Measurements from ENCODE around the gene UBL3.

Gene UBL3

DNA sequence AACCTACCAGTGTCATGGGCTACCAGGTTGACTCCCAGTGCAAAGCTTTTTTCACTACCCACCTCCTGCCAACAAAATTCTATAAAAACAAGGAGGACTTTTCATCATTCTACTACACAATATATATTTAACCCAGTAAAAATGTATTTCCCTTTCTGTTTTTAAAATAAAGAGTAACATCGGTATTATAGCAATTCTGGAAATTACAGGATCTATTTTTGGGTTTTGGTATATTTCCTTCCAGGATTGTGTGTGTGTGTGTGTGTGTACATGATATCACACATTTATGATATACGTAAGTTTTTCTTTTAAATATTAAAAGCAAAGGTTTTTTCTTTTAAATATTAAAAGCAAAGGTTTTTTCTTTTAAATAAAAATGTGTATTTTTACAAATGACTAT is 6.0 kb upstream of the UBL3 start:
- no peak for DNase-seq (ENCODE audit: low spot score)

DNA sequence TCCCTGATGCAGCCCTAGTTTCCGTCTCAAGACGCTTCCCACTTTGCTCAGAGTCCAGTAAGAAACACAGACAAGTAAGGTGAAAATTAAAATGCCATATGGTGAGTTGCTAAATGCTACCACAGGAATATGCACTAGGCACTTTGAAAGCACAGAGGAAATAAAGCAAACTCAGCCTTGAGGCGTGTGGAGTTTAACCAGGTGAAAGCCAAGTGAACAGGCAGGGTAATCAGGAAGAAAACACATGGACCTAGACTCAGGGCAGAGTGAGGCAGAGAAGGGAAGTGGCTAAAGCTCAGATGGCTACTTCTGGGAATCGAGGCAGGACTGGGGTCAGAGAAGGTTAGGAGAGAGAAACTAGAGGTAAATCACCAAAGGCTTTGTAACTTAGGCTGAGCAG is 5.4 kb upstream of the UBL3 start:
- no peak for DNase-seq (ENCODE audit: low spot score)

DNA sequence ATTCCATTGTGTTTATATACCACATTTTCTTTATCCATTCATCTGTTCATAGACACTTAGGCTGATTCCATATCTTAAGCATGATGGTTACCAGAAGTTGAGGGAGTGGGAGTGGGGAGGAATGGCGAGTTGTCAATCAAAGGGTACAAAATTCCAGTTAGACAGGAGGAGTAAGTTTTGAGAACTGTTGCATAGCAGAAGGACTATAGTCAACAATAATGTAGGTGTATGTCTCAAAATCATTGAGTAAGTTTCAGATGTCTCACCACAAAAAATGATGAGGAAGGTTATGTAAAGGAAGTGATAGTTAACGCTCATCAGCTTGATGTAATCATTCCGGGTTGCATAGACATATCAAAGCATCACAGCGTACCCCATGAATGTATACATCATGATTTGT is 4.6 kb upstream of the UBL3 start:
- no peak for DNase-seq (ENCODE audit: low spot score)

GRCh38 chr13:29853131-29853530 is 2.7 kb upstream of the UBL3 start:
- no peak for DNase-seq (ENCODE audit: low spot score)

GRCh38 chr13:29852472-29853054 is 2.1 kb upstream of the UBL3 start:
- no peak for DNase-seq (ENCODE audit: low spot score)

GRCh38 chr13:29849731-29850212 is 645 bp downstream of the UBL3 start:
- peak; percentile 63 for DNase-seq (ENCODE audit: low spot score)

GRCh38 chr13:29849071-29849631 is 1.3 kb downstream of the UBL3 start:
- no peak for DNase-seq (ENCODE audit: low spot score)

GRCh38 chr13:29847501-29847983 is 2.9 kb downstream of the UBL3 start:
- DNase-seq (ENCODE audit: low spot score) = no peak

GRCh38 chr13:29846475-29847256 is 3.8 kb downstream of the UBL3 start:
- DNase-seq (ENCODE audit: low spot score) = no peak

DNA sequence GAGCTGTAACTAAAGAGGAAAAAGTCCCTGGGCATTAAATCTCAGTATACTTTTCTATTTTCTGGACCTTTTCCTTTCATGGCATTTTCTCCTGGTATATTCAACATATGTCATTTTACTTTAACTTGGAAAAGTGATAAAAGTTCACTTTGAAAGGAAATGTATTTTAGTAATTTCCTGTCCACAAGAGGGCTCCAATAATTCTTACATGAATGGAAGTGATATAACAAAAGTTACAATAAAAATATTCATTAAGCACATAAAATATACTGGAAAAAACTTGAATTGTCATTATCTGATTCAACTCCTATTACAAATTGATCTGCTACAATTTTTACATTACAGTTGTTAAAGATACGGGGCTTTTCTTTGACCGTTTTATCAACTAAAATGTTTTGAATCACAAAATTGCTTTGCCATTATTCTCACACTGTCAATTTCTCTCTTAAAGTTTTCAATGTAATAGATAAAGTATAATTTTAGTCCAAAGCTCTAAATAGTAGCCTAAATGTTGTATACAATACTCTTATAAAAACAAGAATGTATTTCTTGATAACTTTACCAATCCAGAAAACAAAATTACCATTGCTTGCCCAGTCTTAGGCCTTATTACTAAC is 4.9 kb downstream of the UBL3 start:
- DNase-seq (ENCODE audit: low spot score) = no peak

- DNase-seq (ENCODE audit: low spot score) = no peak
Measured at GRCh38 chr13:29844441-29844840, 6.0 kb downstream of the UBL3 start.

- DNase-seq (ENCODE audit: low spot score) = no peak
Measured at GRCh38 chr13:29840585-29840984, 9.8 kb downstream of the UBL3 start.

- no peak for DNase-seq (ENCODE audit: low spot score)
Measured at GRCh38 chr13:29835280-29836061, 14.9 kb downstream of the UBL3 start.

- DNase-seq (ENCODE audit: low spot score) = no peak
Measured at GRCh38 chr13:29832761-29833298, 17.6 kb downstream of the UBL3 start.

- DNase-seq (ENCODE audit: low spot score) = no peak
Measured at GRCh38 chr13:29830000-29830399, 20.4 kb downstream of the UBL3 start.

GRCh38 chr13:29819143-29819542 is 31.3 kb downstream of the UBL3 start:
- DNase-seq (ENCODE audit: low spot score) = no peak

DNA sequence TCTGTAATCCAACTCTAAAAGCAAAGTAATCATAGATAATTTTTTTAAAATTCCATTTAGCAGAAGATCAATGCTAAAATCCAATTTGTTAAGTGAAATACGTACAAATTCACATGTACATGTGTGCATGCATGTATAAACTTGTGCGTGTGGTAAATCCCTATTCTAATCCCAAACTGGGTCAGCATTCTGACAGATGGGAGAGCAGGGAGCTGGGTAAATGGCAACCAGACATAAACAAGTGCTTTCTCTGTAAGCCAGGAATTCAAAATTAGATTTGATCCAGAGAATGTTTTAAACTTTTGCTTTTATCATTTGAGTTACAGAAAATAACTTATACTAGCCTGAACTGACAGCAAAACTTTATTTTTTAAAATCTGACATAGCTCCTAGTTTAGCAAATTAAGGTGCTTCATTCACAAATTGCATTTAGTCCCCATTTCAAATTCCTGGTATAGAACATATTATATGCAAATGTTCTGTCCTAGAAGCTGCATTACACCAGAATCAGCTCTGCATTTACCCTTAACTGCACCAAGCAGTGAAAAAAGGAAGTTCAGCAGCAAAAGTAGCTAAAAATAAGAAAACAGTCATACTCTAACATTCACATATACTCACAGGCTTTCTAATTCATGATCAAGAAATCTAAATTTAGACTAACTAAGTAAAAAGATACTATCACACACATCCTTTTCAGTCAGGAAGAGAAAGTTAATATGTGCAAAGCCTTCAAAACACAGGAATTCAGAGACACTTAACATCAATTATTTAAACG is 32.6 kb downstream of the UBL3 start:
- DNase-seq (ENCODE audit: low spot score) = no peak

- no peak for DNase-seq (ENCODE audit: low spot score)
Measured at GRCh38 chr13:29816715-29817114, 33.7 kb downstream of the UBL3 start.

- no peak for DNase-seq (ENCODE audit: low spot score)
Measured at GRCh38 chr13:29815336-29815735, 35.1 kb downstream of the UBL3 start.

GRCh38 chr13:29810898-29811297 is 39.5 kb downstream of the UBL3 start:
- no peak for DNase-seq (ENCODE audit: low spot score)

DNA sequence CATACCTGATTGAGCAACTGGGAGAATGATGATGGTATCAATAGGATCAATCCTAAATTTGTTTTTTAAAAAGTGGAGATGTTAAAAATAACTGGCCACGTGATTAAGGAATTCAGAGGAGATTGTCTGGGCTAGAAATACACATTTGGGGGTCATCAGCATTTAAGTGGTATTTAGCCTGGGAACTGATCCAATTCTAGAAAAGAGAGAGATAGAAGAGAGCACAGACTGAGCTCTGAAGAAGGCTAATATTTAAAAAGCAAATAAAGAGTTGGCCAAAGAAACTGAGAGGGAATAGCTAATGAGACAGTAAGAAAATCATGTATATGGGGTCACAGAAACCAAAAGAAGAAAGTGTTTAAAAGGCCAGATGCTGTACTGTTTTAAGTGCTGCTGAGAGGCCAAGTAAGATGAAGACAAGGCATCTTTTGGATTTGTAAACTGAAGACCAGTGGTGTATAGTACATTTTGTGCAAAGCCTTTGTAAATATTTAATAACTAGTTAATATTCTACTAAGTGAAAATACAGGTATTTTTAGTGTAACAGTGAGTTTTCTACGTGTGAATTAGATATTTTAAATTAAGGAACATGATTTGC is 40.2 kb downstream of the UBL3 start:
- no peak for DNase-seq (ENCODE audit: low spot score)

Measured in ecto neural progenitor cell (in vitro differentiated cells).